Measurements from ENCODE around the gene TRIM15.
"Not testable (repeated sequence)": the region's sequence is repeated elsewhere in the genome, so short reads cannot be mapped to it uniquely, and the experiment has no call there.

Gene TRIM15

DNA sequence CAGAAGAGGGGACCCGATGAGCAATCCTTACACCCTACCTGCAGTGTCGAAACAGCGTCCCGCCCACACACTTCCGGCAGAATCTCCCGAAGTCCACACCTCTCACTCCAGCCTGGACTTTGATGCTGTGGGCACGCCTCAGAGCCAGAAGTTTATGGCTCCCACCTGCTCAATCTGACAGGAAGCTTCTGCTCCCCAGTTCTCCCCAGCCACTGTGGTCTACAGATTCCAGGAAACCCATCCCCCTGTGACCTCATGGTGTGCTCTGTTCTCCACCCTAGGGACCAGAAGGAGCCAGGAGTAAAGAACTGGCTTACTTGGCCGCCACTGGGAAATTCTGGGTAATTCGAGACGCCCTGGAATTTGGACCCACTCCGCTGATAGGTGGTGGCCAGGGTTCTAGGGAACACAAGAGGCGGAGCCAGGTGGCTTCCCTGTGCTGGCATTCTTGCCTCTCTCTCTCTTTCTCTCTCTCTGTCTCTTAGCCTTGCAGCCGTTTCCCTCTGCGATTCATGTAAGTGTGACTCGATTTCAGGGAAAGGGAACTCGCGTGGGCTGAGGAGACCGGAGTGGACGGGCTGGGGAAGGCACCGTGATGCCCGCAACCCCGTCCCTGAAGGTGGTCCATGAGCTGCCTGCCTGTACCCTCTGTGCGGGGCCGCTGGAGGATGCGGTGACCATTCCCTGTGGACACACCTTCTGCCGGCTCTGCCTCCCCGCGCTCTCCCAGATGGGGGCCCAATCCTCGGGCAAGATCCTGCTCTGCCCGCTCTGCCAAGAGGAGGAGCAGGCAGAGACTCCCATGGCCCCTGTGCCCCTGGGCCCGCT lies at the start of gene TRIM15:
Gene TRIM15 (plus strand): TSS at position 457 of the 828 bp plus-strand sequence. CDS start 139 bp downstream, at position 596.
- DNase-seq: peak; percentile 81

- DNase-seq: no peak
These were observed 49.5 kb upstream of the TRIM15 start for GRCh38 chr6:30113841-30114240.

DNA sequence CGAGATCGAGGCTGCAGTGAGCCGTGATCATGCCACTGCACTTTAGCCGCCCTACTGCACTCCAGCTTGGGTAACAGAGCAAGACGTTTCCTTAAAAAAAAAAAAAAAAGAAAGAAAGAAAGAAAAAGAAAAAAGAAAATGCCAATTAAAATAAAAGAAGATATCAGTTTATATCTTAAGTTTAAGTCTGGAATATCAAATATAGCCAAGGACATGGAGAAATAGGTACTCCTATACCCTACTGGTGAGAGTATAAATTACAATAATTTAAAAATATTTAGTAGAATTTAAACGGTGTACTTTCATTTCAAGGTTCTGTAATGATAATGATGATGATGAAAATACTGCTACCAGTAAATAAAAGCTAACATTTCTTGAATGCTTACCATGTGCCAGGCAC lies 46.6 kb upstream of the TRIM15 start:
- DNase-seq: no peak

DNA sequence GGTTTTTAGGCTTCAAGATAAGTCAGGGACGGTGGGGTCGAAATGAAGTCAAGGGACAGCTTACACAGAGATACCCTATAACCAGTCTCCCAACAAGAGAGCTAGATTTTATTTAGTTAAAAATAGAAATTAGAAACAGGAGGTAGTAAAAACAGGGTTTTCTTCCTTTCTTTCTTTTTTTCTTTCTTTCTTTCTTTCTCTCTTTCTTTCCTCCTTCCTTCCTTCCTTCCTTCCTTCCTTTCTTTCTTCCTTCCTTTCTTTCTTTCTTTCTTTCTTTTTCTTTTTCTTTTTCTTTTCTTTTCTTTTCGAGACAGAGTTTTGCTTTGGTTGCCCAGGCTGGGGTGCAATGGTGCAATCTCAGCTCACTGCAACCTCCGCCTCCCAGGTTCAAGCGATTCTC lies 44.7 kb upstream of the TRIM15 start:
- DNase-seq: not testable (repeated sequence)

GRCh38 chr6:30121446-30122366 lies 41.6 kb upstream of the TRIM15 start:
- DNase-seq: no peak

DNA sequence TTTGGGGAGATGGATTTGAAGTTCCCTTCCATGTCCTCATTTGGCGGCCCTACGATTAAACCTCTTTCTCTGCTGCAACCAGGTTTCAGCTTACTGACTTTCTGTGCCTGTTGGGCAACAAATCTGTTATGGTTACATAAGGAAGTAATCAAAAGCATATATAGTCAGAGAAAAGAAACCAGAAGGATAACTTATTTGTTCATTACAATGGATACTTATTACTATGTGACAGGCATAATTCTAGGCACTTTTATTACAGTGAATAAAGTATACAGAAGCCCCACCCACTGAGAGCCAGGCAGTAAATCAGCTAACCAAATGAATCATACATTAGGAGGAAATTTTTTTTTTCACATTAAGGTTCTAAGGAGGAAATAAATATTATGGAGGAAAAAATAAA lies 40.8 kb upstream of the TRIM15 start:
- no peak for DNase-seq

GRCh38 chr6:30127238-30128093 lies 35.9 kb upstream of the TRIM15 start:
- DNase-seq: no peak

GRCh38 chr6:30129265-30130178 lies 33.8 kb upstream of the TRIM15 start:
- no peak for DNase-seq

DNA sequence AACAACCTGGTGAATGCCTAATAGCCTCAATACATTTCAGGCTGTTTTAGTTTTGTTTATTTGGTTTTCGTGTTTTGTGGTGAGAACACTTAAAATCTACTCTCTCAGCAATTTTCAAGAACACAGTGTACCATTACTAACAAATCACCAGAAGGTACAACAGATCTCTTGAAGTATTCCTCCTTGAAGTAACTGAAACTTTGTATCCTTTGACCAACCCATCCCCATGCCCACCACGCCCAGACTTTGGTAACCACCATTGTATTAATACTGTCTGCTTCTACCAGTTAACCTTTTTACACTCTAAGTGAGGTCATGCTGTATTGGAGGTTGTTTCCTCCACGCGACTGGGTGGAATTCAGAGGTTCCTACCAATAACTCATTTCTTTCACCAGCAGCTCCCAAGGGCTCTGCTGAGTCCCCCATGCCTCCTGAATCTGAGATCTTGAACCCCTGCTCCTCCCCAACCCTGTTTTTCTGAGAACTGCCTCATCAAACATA lies 33.1 kb upstream of the TRIM15 start:
- DNase-seq: no peak

- DNase-seq: peak; percentile 65
These were observed 32.2 kb upstream of the TRIM15 start for GRCh38 chr6:30130887-30131862.

- no peak for DNase-seq
These were observed 31.3 kb upstream of the TRIM15 start for GRCh38 chr6:30131947-30132497.

DNA sequence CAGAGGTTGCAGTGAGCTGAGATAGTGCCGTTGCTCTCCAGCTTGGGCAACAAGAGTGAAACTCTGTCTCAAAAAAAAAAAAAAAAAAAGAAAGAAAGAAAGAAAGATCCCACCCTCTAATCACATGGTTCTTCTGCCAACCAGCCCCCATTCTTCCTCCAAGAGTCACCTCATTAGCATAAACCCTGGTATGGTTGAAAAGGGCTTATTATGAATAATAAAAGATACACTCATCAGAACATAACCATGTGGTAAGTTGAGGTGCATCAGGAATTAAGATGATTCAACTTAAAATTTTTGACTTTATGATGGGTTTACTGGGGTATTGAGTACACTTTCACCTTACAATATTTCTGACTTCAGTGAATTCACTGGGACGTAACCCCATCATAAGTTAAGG lies 28.2 kb upstream of the TRIM15 start:
- DNase-seq: no peak

- DNase-seq: no peak
These were observed 27.6 kb upstream of the TRIM15 start, which contains the start of gene TRIM40 for GRCh38 chr6:30135757-30136156. TSS of gene TRIM40 (plus strand) at chr6:30136140. CDS start at chr6:30137037, 897 bp downstream.

DNA sequence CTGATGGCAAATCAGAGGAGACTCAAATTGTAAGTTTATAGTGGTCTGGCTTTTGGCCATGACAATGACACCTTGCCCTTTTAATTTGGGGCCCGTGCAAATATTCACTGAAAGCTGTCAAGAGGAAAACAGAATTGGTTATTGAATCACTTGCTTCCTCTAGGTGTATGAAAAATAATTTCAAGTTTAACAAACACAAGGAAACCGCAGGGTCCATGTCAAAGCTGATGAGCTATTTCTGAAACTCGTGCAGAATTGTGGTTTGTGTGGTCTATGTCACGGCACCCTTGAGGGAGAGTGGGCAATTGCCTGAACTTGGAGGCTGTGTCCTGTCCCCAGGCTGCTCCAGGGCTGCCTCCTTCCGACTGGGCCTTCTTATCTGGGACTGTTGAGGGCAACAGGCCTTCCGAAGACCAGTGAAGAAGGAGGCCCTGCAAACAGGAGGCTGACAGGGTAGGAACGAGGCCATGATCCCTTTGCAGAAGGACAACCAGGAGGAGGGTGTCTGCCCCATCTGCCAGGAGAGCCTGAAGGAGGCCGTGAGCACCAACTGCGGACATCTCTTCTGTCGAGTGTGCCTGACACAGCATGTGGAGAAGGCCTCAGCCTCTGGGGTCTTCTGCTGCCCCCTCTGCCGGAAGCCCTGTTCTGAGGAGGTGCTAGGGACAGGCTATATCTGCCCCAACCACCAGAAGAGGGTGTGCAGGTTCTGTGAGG lies 26.6 kb upstream of the TRIM15 start:
- DNase-seq: no peak

- DNase-seq: not testable (repeated sequence)
These were observed 23.1 kb upstream of the TRIM15 start for GRCh38 chr6:30140240-30140639.

DNA sequence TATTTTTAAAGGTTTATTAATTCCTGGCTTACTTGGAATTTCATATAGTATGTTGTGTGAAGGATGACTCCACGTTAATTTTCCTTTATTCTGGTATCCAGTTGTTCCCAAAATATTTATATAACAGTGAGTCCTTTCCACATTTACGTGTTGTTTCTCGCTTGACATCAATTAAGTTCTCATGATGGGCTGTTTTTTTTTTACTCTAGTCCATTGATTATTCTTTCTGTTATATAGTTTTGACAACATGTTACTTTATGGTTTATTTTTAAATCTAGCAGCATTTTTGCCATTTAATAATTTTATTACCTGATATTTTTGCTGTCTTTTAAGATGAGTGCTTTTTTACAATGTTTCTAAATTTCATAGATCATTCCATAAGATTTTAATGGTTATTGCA lies 20.7 kb upstream of the TRIM15 start:
- DNase-seq: no peak

DNA sequence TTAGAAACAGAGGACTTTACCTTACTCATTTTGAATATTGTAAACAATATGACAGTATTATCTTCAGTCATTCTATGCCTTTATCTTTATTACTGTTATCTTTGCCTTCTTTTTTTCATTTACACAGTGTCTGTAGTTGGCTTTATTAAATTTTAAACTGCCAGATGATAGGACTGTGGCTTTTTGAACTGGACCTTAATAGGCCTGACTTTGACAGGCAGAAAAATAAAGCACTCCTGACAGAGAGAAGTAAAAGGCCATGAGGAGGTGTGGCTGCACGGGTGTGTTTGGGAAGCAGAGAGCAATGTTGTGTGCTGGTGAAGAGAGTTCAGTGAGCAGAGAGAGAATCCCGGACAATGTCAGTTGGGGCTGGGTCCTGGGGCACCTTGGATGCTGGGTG lies 19.6 kb upstream of the TRIM15 start:
- no peak for DNase-seq

DNA sequence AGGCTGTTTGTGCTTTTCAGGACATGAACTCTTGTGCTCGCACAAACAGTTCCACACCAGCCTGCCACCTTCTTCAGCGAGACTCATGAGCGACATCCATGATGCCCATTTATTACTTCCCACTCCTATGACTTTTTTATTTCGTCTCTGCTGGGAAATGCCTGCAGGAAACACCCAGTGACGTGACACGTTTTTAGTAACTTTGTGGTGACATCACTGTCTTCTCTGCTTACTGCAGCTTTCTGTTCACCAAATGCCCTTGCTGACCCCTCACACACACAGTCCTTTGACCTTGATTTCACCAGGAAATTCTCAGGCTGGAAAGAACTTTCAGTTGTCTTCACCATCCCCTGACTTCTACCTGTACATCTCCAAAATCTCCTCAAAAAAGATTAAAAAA lies 18.5 kb upstream of the TRIM15 start:
- DNase-seq: no peak

DNA sequence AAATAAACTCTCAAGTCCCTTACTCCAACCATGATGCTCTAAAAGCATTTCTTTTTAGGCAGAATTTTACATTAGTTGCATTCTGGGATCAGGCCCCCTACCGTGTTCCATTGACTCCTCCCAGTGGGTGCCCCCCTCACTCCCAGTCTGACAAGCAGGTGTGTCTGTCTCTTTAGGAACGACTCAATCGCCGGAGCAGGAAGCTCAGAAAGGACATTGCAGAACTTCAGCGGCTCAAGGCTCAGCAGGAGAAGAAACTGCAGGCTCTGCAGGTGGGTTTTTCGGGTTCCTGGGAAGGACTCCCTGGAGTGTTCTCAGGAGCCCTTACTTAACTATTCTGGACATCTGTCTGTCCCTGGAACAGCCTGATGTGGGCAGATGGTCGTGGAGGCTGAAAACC lies 17.5 kb upstream of the TRIM15 start:
- DNase-seq: no peak
